Stimulated activated CD4-positive, alpha-beta T cell treated with anti-CD3 and anti-CD28 coated beads, Interleukin-2, amount 100 ng/mL, for 24 hours (primary cell): Measurements from ENCODE around the gene SLC22A17.

ENCODE experiments used
- DNase-seq, 2 donors: peaks; one replicate each; pipeline ENCODE4 v3.0.0-alpha.2; 2020

Gene SLC22A17

GRCh38 chr14:23302290-23303225 lies 50.1 kb downstream of the SLC22A17 start, which contains the start of gene PPP1R3E:
TSS of gene PPP1R3E (minus strand) at chr14:23302859. CDS start at chr14:23302576, 283 bp downstream.
- peak; percentile 87 to 91 for DNase-seq

- DNase-seq: no peak
Observed at GRCh38 chr14:23301969-23302289, 50.8 kb downstream of the SLC22A17 start.

- peak; percentile 97 to 98 for DNase-seq
Observed at GRCh38 chr14:23301288-23301968, 51.3 kb downstream of the SLC22A17 start.

- DNase-seq: peak in 1 of 2 donors; percentile 37
Observed at GRCh38 chr14:23300687-23301223, 51.9 kb downstream of the SLC22A17 start.

GRCh38 chr14:23299986-23300686 lies 52.6 kb downstream of the SLC22A17 start:
- no peak for DNase-seq

GRCh38 chr14:23299211-23299957 lies 53.3 kb downstream of the SLC22A17 start:
- no peak for DNase-seq

- DNase-seq: no peak
Observed at GRCh38 chr14:23297611-23298277, 54.9 kb downstream of the SLC22A17 start.

GRCh38 chr14:23297096-23297495 lies 55.6 kb downstream of the SLC22A17 start:
- DNase-seq: no peak
